GM10248 (cell line): Measurements from ENCODE around the gene GOLGA5.

Source experiments
- CTCF ChIA-PET: fragments of 300-600 bp; sonication (Branson Sonifier 250); formaldehyde crosslinking; extraction: SDS; loops from one replicate; lab custom pipeline; 2021; ENCODE audit warnings: antibody characterized with exemption; lab: Yijun Ruan, JAX
- POLR2A ChIA-PET: fragments of 350-650 bp; sonication (Branson Sonifier 250); formaldehyde crosslinking; extraction: SDS; loops from one replicate; lab custom pipeline; 2020; ENCODE audit warnings: antibody characterized with exemption; lab: Yijun Ruan, JAX
- DNase-seq: peaks from one replicate; pipeline ENCODE4 v3.0.0; 2012; ENCODE audit errors: extremely low spot score
- CTCF ChIP-seq: IDR thresholded peaks from 2 replicates; pipeline ENCODE4 v1.5.1; 2012; ENCODE audit warnings: mild to moderate bottlenecking, low read depth; ENCODE audit errors: extremely low read depth, missing control alignments, control extremely low read depth

GOLGA5 gene

GRCh38 chr14:92780444-92781232 lies 13.5 kb upstream of the GOLGA5 start:
- no peak for DNase-seq
- POLR2A ChIA-PET: interaction anchor here (0.6 to 1.3 kb wide), 3 partner anchors 21 to 40 kb away, joined by 3 to 4 read pairs (median 4); no protein-coding TSS in a partner anchor
- TF ChIP-seq CTCF: no peak
- CTCF ChIA-PET: interaction anchor here (0.7 to 11.1 kb wide), 10 partner anchors 9 to 673 kb away, joined by 3 to 177 read pairs (median 4); partner anchors contain the start of gene LGMN

DNA sequence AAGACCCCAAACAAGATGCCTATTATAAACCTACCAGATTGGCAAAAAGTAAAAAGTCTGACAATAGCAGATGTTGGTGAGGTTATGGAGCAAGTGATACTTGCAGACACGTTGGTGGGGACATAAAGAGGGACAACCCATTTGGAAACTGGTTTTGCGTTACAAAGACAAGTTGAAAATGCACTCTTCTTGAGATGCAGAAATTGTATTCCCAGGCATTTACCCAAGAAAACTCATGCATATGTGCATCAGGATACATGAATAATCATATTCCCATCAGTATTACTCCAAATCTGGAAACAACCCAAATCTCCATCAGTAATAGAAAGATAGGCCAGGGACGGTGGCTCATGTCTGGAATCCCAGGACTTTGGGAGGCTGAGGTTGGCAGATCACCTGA lies 12.8 kb upstream of the GOLGA5 start:
- no peak for DNase-seq
- ChIA-PET POLR2A (interaction anchor here (0.9 kb wide), 1 partner anchor 31 kb away, joined by 3 read pairs; no protein-coding TSS in a partner anchor), CTCF (interaction anchor here (0.7 to 11.1 kb wide), 4 partner anchors 11 to 69 kb away, joined by 3 to 177 read pairs (median 3); no protein-coding TSS in a partner anchor)
- no peak for TF ChIP-seq CTCF

- peak; percentile 71 for TF ChIP-seq CTCF
- CTCF ChIA-PET: interaction anchor here (0.6 to 11.1 kb wide), 23 partner anchors 15 to 322 kb away, joined by 3 to 177 read pairs (median 4); partner anchors contain the start of gene LGMN
- POLR2A ChIA-PET: no interaction called here
- peak; percentile 54 for DNase-seq
These were observed 10.2 kb upstream of the GOLGA5 start for GRCh38 chr14:92783813-92784431.

GRCh38 chr14:92785667-92786426 lies 8.3 kb upstream of the GOLGA5 start:
- no peak for DNase-seq

GRCh38 chr14:92786427-92786756 lies 7.7 kb upstream of the GOLGA5 start:
- no peak for TF ChIP-seq CTCF
- POLR2A ChIA-PET: no interaction called here
- DNase-seq: no peak
- CTCF ChIA-PET: interaction anchor here (0.9 to 11.1 kb wide), 6 partner anchors 8 to 99 kb away, joined by 3 to 177 read pairs (median 3); partner anchors contain the start of gene LGMN

More at GRCh38 chr14:92785667-92786426, 8.3 kb upstream of the GOLGA5 start:
- CTCF ChIA-PET: interaction anchor here (0.9 to 11.1 kb wide), 6 partner anchors 18 to 105 kb away, joined by 3 to 177 read pairs (median 3); partner anchors contain the start of gene LGMN
- POLR2A ChIA-PET: no interaction called here
- no peak for TF ChIP-seq CTCF

DNA sequence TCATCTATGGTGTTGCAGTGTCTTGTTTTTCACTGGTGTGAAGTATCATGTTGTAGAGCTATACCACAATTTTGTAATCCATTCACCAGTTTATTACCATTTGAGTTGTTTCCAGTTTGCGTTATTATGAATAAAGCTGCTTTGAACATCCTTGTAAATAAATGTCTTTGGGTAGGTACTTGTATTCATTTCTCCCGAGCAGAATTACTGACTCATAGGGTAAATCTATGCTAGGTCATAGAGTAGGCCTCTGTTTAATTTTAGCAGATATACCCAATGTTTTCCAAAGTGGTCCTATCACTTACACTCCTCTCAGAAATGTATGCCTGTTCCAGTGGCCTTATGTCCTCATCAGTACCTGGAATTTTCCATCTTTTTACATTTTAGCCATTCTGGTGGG lies 6.6 kb upstream of the GOLGA5 start:
- CTCF ChIA-PET: interaction anchor here (1.3 to 11.1 kb wide), 3 partner anchors 9 to 75 kb away, joined by 3 to 177 read pairs (median 4); no protein-coding TSS in a partner anchor
- DNase-seq: no peak
- no peak for TF ChIP-seq CTCF
- POLR2A ChIA-PET: no interaction called here
